PC-3 (cell line): ENCODE data around the gene PVALB.
A peak's percentile ranks its signal among the peaks of the same experiment; 100 is the strongest.

Experiments used
- EZH2 ChIP-seq: fragments of 300-600 bp; sonication (generic); IDR thresholded peaks from one replicate; pipeline ENCODE4 v1.6.1; 2017; ENCODE audit warnings: antibody characterized with exemption, mild to moderate bottlenecking, low read length; ENCODE audit not compliant: unreplicated experiment
- EZH2phosphoT487 ChIP-seq: fragments of 300-600 bp; sonication (generic); IDR thresholded peaks from 2 replicates; pipeline ENCODE4 v1.6.1; 2018; ENCODE audit warnings: mild to moderate bottlenecking, antibody characterized with exemption, low read length, borderline replicate concordance
- TF ChIP-seq, protein P1 (sequence below): fragments of 300-600 bp; sonication (generic); conservative IDR thresholded peaks from 2 replicates; pipeline ENCODE4 v1.5.1; 2017; ENCODE audit warnings: antibody characterized with exemption, low read depth, mild to moderate bottlenecking, low read length

DNA sequence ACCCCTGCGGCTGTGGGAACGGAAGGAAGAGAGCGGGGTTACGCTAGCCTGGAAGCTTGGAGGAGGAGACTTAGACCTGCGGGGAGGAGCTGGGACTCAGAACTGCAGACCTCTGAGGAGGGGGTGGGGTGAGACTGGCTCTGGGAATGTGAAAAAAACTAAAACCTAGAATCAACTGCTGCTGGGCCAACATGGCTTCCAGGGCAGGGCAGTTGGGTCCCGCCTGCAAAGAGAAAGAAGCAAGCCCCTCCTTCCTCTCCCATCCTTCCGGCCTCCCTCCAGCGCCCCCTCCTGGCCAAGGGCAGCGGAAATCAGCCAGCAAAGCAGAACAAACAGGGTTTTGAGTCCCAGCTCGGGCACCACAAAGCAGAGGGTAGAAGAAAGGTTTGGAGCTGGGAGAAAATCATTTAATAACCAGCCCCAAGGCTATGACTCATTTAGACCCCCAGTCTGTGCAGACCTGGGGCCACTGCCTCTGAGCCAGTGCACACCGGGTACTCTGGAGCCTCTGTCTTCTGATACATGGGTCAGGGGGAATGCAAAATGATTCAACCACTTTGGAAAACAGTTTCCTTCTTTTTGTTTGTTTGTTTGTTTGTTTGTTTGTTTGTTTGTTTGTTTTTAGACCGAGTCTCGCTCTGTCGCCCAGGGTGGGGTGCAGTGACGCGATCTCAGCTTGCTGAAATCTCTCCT is 36.7 kb upstream of the PVALB start:
- TF ChIP-seq, protein P1, sequence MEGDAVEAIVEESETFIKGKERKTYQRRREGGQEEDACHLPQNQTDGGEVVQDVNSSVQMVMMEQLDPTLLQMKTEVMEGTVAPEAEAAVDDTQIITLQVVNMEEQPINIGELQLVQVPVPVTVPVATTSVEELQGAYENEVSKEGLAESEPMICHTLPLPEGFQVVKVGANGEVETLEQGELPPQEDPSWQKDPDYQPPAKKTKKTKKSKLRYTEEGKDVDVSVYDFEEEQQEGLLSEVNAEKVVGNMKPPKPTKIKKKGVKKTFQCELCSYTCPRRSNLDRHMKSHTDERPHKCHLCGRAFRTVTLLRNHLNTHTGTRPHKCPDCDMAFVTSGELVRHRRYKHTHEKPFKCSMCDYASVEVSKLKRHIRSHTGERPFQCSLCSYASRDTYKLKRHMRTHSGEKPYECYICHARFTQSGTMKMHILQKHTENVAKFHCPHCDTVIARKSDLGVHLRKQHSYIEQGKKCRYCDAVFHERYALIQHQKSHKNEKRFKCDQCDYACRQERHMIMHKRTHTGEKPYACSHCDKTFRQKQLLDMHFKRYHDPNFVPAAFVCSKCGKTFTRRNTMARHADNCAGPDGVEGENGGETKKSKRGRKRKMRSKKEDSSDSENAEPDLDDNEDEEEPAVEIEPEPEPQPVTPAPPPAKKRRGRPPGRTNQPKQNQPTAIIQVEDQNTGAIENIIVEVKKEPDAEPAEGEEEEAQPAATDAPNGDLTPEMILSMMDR, result peak; percentile 73
- TF ChIP-seq EZH2 (no peak), EZH2phosphoT487 (no peak)
